IMR-90 (cell line): ENCODE measurements around the gene MFSD6. TPM values are rescaled to one million over a fixed set of nuclear protein-coding genes. Genes with fewer than 3 reads are reported as not detected.

Experiments
- ATAC-seq: fragments of 200-7000 bp; cut with Tn5 transposase; 2 replicates; pipeline ENCODE4 v1.9.1; 2020; ENCODE audit warnings: low read depth, mild to moderate bottlenecking, moderate library complexity
- BruUV-seq: library from RNA; stranded (reverse); fragments of 400-500 nt; replicated peaks from 2 replicates; lab custom pipeline; 2021; lab: Mats Ljungman, UMichigan
- CTCF ChIA-PET: fragments of 300-600 bp; formaldehyde crosslinking; extraction: SDS; loops from one replicate; lab custom pipeline; 2021; ENCODE audit warnings: antibody characterized with exemption; lab: Yijun Ruan, JAX
- POLR2A ChIA-PET: fragments of 300-600 bp; sonication (Branson Sonifier 250); formaldehyde crosslinking; loops from one replicate; lab custom pipeline; 2022; ENCODE audit warnings: antibody characterized with exemption; ENCODE audit not compliant: unreplicated experiment; lab: Charles Lee
- DNase-seq: peaks from one replicate; pipeline ENCODE4 v3.0.0; 2013
- H2AFZ ChIP-seq: replicated peaks from 2 replicates; pipeline ENCODE3; 2013; ENCODE audit warnings: low read length, mild to moderate bottlenecking; ENCODE audit not compliant: poor library complexity
- H2AK5ac ChIP-seq: 2 replicates; pipeline ENCODE4 v1.6.1; 2013; ENCODE audit warnings: low read depth, low read length, inconsistent platforms
- H2AK9ac ChIP-seq: replicated peaks from 2 replicates; pipeline ENCODE3; 2013; ENCODE audit warnings: mild to moderate bottlenecking, low read depth, low read length, moderate library complexity; ENCODE audit not compliant: poor library complexity
- H2BK120ac ChIP-seq: 2 replicates; pipeline ENCODE4 v1.6.1; 2013; ENCODE audit warnings: low read depth, low read length, inconsistent platforms
- H2BK15ac ChIP-seq: 3 replicates; pipeline ENCODE4 v1.6.1; 2013; ENCODE audit warnings: low read depth, low read length, inconsistent platforms
- H2BK20ac ChIP-seq: 2 replicates; pipeline ENCODE4 v1.6.1; 2013; ENCODE audit warnings: low read depth, mild to moderate bottlenecking, inconsistent platforms, low read length, moderate library complexity
- H2BK5ac ChIP-seq: 2 replicates; pipeline ENCODE4 v1.6.1; 2013; ENCODE audit warnings: mild to moderate bottlenecking, low read depth, low read length, inconsistent platforms; ENCODE audit not compliant: poor library complexity, severe bottlenecking
- H3K14ac ChIP-seq: replicated peaks from 2 replicates; pipeline ENCODE4 v1.6.1; 2013; ENCODE audit warnings: low read depth, low read length, inconsistent platforms
- H3K18ac ChIP-seq: 2 replicates; pipeline ENCODE4 v1.6.1; 2013; ENCODE audit warnings: low read depth, low read length, control low read depth
- H3K23ac ChIP-seq: 2 replicates; pipeline ENCODE4 v1.6.1; 2013; ENCODE audit warnings: low read depth, low read length, inconsistent platforms
- H3K27ac ChIP-seq: 2 replicates; pipeline ENCODE4 v1.5.1; 2013; ENCODE audit warnings: mild to moderate bottlenecking, control low read depth, low read length; ENCODE audit not compliant: insufficient read depth
- H3K27me3 ChIP-seq: 2 replicates; pipeline ENCODE4 v1.6.1; 2013; ENCODE audit warnings: low read length; ENCODE audit not compliant: control insufficient read depth, insufficient read depth
- H3K36me3 ChIP-seq: 2 replicates; pipeline ENCODE4 v1.6.1; 2013; ENCODE audit warnings: low read length, mixed read lengths; ENCODE audit not compliant: control insufficient read depth, insufficient read depth
- H3K4ac ChIP-seq: 2 replicates; pipeline ENCODE4 v1.6.1; 2013; ENCODE audit warnings: low read depth, low read length, inconsistent platforms
- H3K4me1 ChIP-seq: 2 replicates; pipeline ENCODE4 v1.6.1; 2013; ENCODE audit warnings: low read length, mixed read lengths; ENCODE audit not compliant: control insufficient read depth, insufficient read depth
- H3K4me2 ChIP-seq: 2 replicates; pipeline ENCODE4 v1.6.1; 2013; ENCODE audit warnings: low read depth, mild to moderate bottlenecking, control low read depth, low read length, moderate library complexity
- H3K4me3 ChIP-seq: 2 replicates; pipeline ENCODE4 v1.5.1; 2013; ENCODE audit warnings: low read depth, mild to moderate bottlenecking, control low read depth, low read length, moderate library complexity; ENCODE audit not compliant: insufficient read depth
- H3K56ac ChIP-seq: 2 replicates; pipeline ENCODE4 v1.6.1; 2013; ENCODE audit warnings: low read length, inconsistent platforms; ENCODE audit not compliant: insufficient read depth; ENCODE audit errors: extremely low read depth
- H3K79me1 ChIP-seq, 2 experiments: 2 replicates each; pipeline ENCODE4 v1.6.1; 2013; ENCODE audit warnings: low read length in 2 of 2, inconsistent platforms in 1 of 2, low read depth in 1 of 2
- H3K9ac ChIP-seq: 2 replicates; pipeline ENCODE4 v1.6.1; 2013; ENCODE audit warnings: low read depth, low read length, control low read depth
- H3K9me1 ChIP-seq: 2 replicates; pipeline ENCODE4 v1.6.1; 2013; ENCODE audit warnings: low read length, inconsistent platforms; ENCODE audit not compliant: insufficient read depth
- H3K9me3 ChIP-seq: 2 replicates; pipeline ENCODE4 v1.6.1; 2013; ENCODE audit warnings: low read length; ENCODE audit not compliant: control insufficient read depth, insufficient read depth
- H4K20me1 ChIP-seq: 2 replicates; pipeline ENCODE4 v1.6.1; 2013; ENCODE audit warnings: low read length, inconsistent platforms; ENCODE audit not compliant: insufficient read depth
- H4K5ac ChIP-seq: 2 replicates; pipeline ENCODE4 v1.6.1; 2013; ENCODE audit warnings: mild to moderate bottlenecking, low read depth, low read length, control low read depth
- H4K8ac ChIP-seq, 2 experiments: 2 replicates each; pipeline ENCODE4 v1.6.1; 2013; ENCODE audit warnings: low read depth in 2 of 2, low read length in 2 of 2, control low read depth in 1 of 2, inconsistent platforms in 1 of 2
- H4K91ac ChIP-seq: 2 replicates; pipeline ENCODE4 v1.6.1; 2013; ENCODE audit warnings: low read depth, low read length, inconsistent platforms; ENCODE audit not compliant: insufficient read depth
- CHD1 ChIP-seq: IDR thresholded peaks from 2 replicates; pipeline ENCODE4 v1.6.1; 2012; ENCODE audit warnings: low read depth, low read length, improper control_type of control experiment
- MAFK ChIP-seq: IDR thresholded peaks from 2 replicates; pipeline ENCODE4 v1.6.1; 2012; ENCODE audit warnings: low read depth, low read length, improper control_type of control experiment
- MAZ ChIP-seq: IDR thresholded peaks from 2 replicates; pipeline ENCODE4 v1.6.1; 2012; ENCODE audit warnings: low read depth, mild to moderate bottlenecking, low read length, improper control_type of control experiment, moderate library complexity, borderline replicate concordance
- MXI1 ChIP-seq: IDR thresholded peaks from 2 replicates; pipeline ENCODE4 v1.6.1; 2012; ENCODE audit warnings: low read depth, mild to moderate bottlenecking, low read length, moderate library complexity, borderline replicate concordance
- RCOR1 ChIP-seq: IDR thresholded peaks from 2 replicates; pipeline ENCODE4 v1.6.1; 2012; ENCODE audit warnings: mild to moderate bottlenecking, low read length, improper control_type of control experiment; ENCODE audit not compliant: insufficient replicate concordance
- RFX5 ChIP-seq: IDR thresholded peaks from 2 replicates; pipeline ENCODE4 v1.8.0; 2012; ENCODE audit warnings: low read depth, mild to moderate bottlenecking, low read length, moderate library complexity
- SMC3 ChIP-seq: fragments of 150-350 bp; IDR thresholded peaks from 2 replicates; pipeline ENCODE4 v1.6.1; 2016; ENCODE audit warnings: low read depth, mild to moderate bottlenecking, antibody characterized with exemption, low read length, moderate library complexity
- WGBS, 2 experiments: methylation state at CpG; one replicate each; pipeline versions ENCODE4 v1.1.5 to v1.1.7; 2013; ENCODE audit warnings: missing lambda C conversion rate in 2 of 2; ENCODE audit not compliant: insufficient read length in 1 of 2; ENCODE audit errors: extremely low coverage in 2 of 2; 5-methylcytosine and 5-hydroxymethylcytosine counted together
- dilution Hi-C: fragments of 300-500 bp; cut with HindIII; formaldehyde crosslinking; loops from one replicate; pipeline ENCODE4 v1.14.3; 2018; ENCODE audit warnings: low sequenced_read_pairs; ENCODE audit not compliant: unreplicated experiment
- in situ Hi-C: fragments of 300-500 bp; cut with MboI; formaldehyde crosslinking; loops from 3 replicates; pipeline ENCODE4 v1.14.3; 2019; ENCODE audit warnings: low sequenced_read_pairs, inconsistent platforms, mixed read lengths
- intact Hi-C: fragments of 100-400 bp; cut with micrococcal nuclease; formaldehyde crosslinking; loops from 2 replicates; pipeline ENCODE4 v1.10.0; 2022
- polyA plus RNA-seq, 3 experiments: library from polyadenylated mRNA; depleted of rRNA; stranded (reverse); fragments of >200 nt; gene quantifications; 2 replicates each; pipeline ENCODE4 v1.2.3, GENCODE V29; 2012; ENCODE audit warnings: low replicate concordance in 1 of 3
- total RNA-seq: library from RNA; depleted of rRNA; stranded (reverse); fragments of >200 nt; gene quantifications from 2 replicates; pipeline ENCODE4 v1.2.3, GENCODE V29; 2012
- TF ChIP-seq, protein P1 (sequence below): fragments of 150-350 bp; IDR thresholded peaks from 2 replicates; pipeline ENCODE4 v1.6.1; 2017; ENCODE audit warnings: mild to moderate bottlenecking, antibody characterized with exemption, low read length, low read depth

MFSD6 gene
- total and polyA plus RNA-seq, 2 of the 4 experiments (the other 2 are of a cell fraction) = 4.2 to 7.7 TPM

- Histone ChIP-seq H3K27me3 (no peaks in the 10 kb centered on the region), H3K4ac (no peak overlapping the region), H2AFZ (no peak overlapping the region), H3K4me1 (no peaks in the 10 kb centered on the region), H4K5ac (no peak overlapping the region), H2BK5ac (no peak overlapping the region), H3K79me1 (no peaks in the 10 kb centered on the region; a peak in 1 of 4 replicates), H3K27ac (no peak overlapping the region), H3K36me3 (peaks cover 20% of the 10 kb centered on the region), H2AK9ac (no peak overlapping the region), H4K91ac (no peak overlapping the region), H3K9me1 (0 out of 2 replicates have a peak, but pooled peaks cover 7% of the 10 kb centered on the region), H3K56ac (no peak overlapping the region), H3K4me3 (no peak overlapping the region), H3K14ac (no peak overlapping the region), H2BK120ac (no peak overlapping the region), H2AK5ac (no peak overlapping the region), H3K4me2 (no peak overlapping the region), H4K20me1 (no peaks in the 10 kb centered on the region), H3K18ac (no peak overlapping the region), H3K9ac (no peak overlapping the region), H3K23ac (no peak overlapping the region), H2BK15ac (no peak overlapping the region), H3K9me3 (no peaks in the 10 kb centered on the region), H4K8ac (no peak overlapping the region), H2BK20ac (no peak overlapping the region)
- ChIA-PET POLR2A (no interaction called here), CTCF (no interaction called here)
- no TSS peak for BruUV-seq
- intact Hi-C loops (no loop called here), in situ Hi-C loops (loop anchor here (10.0 kb wide), 1 partner anchor 285 kb away; no protein-coding TSS in a partner anchor), dilution Hi-C loops (no loop called here)
- DNase-seq = no peak
- no CpG with 5 or more reads among the region's 2 CpGs for WGBS, 2 experiments
- no peak for TF ChIP-seq CHD1
- no peak for TF ChIP-seq MAFK
- no peak for TF ChIP-seq RFX5
- TF ChIP-seq, protein P1, sequence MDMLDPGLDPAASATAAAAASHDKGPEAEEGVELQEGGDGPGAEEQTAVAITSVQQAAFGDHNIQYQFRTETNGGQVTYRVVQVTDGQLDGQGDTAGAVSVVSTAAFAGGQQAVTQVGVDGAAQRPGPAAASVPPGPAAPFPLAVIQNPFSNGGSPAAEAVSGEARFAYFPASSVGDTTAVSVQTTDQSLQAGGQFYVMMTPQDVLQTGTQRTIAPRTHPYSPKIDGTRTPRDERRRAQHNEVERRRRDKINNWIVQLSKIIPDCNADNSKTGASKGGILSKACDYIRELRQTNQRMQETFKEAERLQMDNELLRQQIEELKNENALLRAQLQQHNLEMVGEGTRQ = no peak
- no peak for TF ChIP-seq MAZ
- TF ChIP-seq MXI1 = no peak
- no peak for TF ChIP-seq RCOR1
- TF ChIP-seq SMC3 = no peak
- ATAC-seq = no peak
Observed at GRCh38 chr2:190369635-190370034, 38.5 kb upstream of the MFSD6 start.
